GM12865 (cell line): Measurements from ENCODE around the gene SLC22A1.
"Not testable (repeated sequence)": the region's sequence is repeated elsewhere in the genome, so short reads cannot be mapped to it uniquely, and the experiment has no call there.

Experiments
- DNase-seq: peaks from one replicate; pipeline ENCODE4 v3.0.0; 2010; ENCODE audit warnings: low read depth
- H3K4me3 ChIP-seq: 2 replicates; pipeline ENCODE4 v1.5.1; 2011; ENCODE audit warnings: mild to moderate bottlenecking, low read depth, low read length, control low read depth
- TF ChIP-seq, protein P1 (sequence below): IDR thresholded peaks from 2 replicates; pipeline ENCODE4 v1.5.1; 2011; ENCODE audit warnings: low read length, control low read depth, low read depth, inconsistent platforms; ENCODE audit not compliant: insufficient read depth; ENCODE audit errors: missing control alignments

The SLC22A1 gene

DNA sequence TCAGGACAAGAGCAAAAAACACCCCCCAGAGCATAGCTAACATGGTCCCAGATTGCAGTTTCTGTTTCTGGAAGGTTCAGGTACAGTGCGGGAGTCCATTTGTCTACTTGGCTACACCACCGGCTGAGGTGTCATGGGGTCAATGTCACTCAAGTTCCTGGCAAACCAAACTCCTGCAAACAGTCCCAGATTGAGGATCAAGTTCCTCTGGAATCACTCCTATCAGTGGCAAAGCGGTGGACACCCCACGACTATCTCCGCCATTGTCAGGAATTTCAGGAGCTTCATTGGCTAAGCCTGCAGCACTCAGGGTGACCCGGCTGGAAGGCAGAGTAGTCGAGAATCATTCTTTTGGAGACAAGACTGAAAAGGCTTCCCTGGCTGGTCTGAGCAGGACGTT, 41.8 kb downstream of the SLC22A1 start:
- no peak for DNase-seq
- TF ChIP-seq, protein P1, sequence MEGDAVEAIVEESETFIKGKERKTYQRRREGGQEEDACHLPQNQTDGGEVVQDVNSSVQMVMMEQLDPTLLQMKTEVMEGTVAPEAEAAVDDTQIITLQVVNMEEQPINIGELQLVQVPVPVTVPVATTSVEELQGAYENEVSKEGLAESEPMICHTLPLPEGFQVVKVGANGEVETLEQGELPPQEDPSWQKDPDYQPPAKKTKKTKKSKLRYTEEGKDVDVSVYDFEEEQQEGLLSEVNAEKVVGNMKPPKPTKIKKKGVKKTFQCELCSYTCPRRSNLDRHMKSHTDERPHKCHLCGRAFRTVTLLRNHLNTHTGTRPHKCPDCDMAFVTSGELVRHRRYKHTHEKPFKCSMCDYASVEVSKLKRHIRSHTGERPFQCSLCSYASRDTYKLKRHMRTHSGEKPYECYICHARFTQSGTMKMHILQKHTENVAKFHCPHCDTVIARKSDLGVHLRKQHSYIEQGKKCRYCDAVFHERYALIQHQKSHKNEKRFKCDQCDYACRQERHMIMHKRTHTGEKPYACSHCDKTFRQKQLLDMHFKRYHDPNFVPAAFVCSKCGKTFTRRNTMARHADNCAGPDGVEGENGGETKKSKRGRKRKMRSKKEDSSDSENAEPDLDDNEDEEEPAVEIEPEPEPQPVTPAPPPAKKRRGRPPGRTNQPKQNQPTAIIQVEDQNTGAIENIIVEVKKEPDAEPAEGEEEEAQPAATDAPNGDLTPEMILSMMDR, result no peak
- no peak overlapping the region for H3K4me3 ChIP-seq

DNA sequence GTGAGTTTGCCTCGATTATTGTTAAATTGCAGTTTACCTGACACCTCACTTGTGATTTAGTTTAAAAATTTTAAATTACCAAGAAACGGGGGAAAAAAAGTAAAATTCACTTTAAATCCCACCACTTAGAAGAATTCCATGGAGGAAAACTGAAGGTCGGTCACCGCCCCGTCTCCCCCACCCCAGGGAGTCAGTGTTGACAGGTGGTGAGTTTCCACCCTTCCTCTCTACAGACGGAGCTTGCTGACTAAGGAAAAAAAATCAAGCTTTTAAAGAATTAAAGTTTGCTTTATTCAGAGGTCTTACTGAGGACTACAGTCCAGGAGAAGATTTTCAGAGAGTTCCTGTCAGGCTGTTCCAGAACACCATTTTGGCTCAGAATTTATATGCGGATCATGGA, 42.3 kb downstream of the SLC22A1 start:
- TF ChIP-seq, protein P1, result no peak
- no peak overlapping the region for H3K4me3 ChIP-seq
- DNase-seq, result no peak

DNA sequence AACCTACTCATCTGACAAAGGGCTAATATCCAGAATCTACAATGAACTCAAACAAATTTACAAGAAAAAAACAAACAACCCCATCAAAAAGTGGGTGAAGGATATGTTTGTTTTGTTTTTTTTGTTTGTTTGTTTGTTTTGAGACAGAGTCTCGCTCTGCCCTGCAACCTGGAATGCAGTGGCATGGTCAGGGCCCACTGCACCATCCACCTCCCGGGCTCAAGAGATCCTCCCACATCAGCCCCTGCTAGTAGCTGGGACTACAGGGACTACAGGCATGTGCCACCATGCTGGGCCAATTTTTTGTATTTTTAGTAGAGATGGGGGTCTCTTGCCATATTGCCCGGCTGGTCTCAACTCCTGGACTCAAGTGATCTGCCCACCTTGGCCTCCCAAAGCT, 44.3 kb downstream of the SLC22A1 start:
- DNase-seq, H3K4me3 ChIP-seq: not testable (repeated sequence)

DNA sequence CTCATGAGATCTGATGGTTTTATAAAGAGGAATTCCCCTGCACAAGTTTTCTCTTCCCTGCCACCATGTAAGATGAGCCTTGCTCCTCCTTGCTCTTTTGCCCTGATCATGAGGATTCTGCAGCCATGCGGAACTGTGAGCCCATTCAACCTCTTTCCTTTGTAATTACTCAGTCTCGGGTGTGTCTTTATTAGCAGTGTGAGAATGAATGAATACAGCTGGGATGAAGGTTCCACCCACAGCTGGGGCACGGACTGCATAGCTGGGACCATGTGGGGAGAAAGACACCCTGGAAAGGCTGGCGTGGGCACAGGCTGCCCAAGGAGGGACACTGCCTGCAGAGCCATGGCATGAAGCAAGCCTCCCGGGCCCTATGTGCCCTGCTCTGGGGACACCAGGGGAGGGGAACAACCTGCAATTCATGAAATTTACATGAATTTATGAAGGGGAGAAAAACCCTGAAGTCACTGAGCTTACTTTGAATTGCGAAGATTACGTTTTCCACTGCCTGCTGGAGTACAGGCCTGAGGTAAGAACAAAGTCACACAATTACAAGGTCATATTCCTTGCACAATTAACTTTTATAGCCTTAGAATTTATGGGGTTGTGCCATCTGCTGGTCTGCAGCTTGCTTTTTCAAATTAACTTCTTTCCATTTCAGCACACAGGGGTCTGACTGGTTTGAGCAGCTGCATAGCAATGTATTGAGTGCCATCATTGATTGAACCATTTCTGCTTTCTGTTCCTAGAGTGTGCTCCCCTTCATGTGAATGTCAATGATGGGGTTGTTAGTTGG, 46.2 kb downstream of the SLC22A1 start:
- no peak overlapping the region for H3K4me3 ChIP-seq
- TF ChIP-seq, protein P1, result no peak
- no peak for DNase-seq

DNA sequence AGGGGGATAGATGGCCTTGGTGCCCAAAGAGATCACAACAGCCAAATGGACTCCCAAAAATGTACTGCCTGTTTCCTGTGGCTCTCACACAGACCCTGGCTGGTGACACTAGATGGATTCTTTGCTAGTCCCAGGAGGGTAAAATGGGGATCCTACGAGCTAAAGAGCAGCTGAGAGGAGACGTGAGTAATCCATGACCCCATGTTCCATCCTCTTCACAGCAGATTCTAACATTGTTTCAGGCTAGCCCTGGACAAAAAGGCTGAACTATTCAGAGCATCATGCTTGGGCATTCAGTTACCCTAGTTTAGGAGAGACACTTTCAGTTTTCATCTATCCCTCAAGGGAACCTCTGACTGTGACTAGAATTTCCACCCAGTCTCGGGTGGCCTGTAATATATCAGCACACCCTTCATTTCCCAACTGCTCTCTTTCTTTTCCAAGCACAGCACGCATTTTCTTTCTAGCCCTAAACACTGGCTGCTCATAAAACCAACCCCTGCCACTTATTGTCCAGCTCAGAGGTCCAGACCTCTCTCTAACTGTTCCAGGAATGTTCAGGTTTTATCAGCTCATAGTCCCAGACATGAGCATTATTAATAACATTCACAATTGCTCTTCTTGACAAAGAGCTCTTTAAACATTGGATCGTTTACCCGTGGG, 48.5 kb downstream of the SLC22A1 start:
- DNase-seq, result no peak
- H3K4me3 ChIP-seq, result no peak overlapping the region
- TF ChIP-seq, protein P1, result no peak

DNA sequence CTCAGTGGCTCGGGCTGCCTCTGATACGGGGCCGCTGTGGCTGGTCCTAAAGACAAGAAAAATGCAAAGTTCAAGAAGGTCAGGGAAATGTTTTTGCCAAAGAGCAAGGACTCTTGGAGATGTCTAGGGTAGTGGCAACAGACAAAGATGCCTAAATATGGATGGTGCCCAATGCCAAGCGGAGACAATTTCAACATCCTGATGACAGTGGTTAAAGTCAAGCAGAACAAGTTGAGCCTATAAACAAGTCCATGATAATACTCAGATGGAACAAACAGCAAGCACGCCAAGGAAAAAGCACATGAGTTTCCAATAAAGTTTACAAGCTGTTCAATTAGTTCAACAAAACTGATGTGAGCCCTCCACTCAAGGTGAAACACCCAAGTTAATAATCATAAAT, 51.1 kb downstream of the SLC22A1 start:
- DNase-seq, result no peak
- TF ChIP-seq, protein P1, result no peak
- H3K4me3 ChIP-seq, result no peak overlapping the region

DNA sequence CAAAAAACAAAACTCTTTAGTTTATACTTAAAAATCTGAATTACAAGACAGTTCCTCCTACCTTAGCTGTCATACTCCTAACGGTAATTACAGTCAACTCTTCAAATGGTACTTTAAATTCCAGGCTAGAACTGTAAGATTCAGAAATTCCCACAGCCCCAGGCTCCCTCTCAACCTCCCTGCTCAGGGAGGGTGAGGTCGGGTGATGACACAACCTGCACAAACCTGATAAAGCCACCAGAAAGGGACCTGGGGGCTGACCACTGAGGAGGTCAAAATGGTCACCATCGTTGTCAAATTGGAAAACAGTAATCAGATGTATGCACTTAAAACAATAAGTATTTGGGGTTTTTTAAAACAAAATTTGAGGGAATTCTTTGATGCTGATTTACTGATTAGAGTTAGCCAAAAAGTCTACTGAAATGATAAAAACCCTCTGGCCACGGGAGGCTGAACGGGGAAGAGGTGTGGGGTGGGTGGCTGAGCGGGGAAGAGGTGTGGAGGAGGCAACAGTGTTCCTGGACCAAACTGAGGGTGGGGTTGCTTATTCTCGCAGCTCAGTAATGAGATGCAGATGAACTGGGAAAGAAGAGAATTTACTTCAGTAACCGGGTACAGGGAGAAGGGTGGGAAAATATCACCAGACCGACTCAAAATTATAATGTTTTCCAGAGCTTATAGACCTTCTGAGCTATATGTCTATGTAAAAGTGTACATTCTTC, 52.4 kb downstream of the SLC22A1 start:
- DNase-seq, result no peak
- H3K4me3 ChIP-seq, result no peak overlapping the region
- TF ChIP-seq, protein P1, result no peak
